GM23338 (cell line): Measurements from ENCODE around the gene FOXP1. TPM values are rescaled to one million over a fixed set of nuclear protein-coding genes. Genes with fewer than 3 reads are reported as not detected.

Experiments
- ATAC-seq: fragments of 200-7000 bp; cut with Tn5 transposase; 3 replicates; pipeline ENCODE4 v1.9.1; 2020
- DNase-seq: peaks from one replicate; pipeline ENCODE4 v3.0.0-alpha.2; 2015; ENCODE audit warnings: low spot score
- H2AFZ ChIP-seq: fragments of 200-600 bp; sonication (generic); 2 replicates; pipeline ENCODE4 v1.8.0; 2016; ENCODE audit warnings: antibody characterized with exemption, mild to moderate bottlenecking, moderate library complexity
- H3F3A ChIP-seq: fragments of 200-600 bp; sonication (generic); replicated peaks from 2 replicates; pipeline ENCODE4 v1.8.0; 2017; ENCODE audit warnings: antibody characterized with exemption, mixed run types, low read depth
- H3K27ac ChIP-seq: fragments of 200-600 bp; sonication (generic); 2 replicates; pipeline ENCODE4 v1.6.1; 2016; ENCODE audit warnings: low read depth
- H3K27me3 ChIP-seq: fragments of 200-600 bp; sonication (generic); 2 replicates; pipeline ENCODE4 v1.8.0; 2016; ENCODE audit warnings: mild to moderate bottlenecking, mixed run types, moderate library complexity; ENCODE audit not compliant: insufficient read depth
- H3K36me3 ChIP-seq: fragments of 200-600 bp; sonication (generic); 2 replicates; pipeline ENCODE4 v1.8.0; 2016; ENCODE audit warnings: mild to moderate bottlenecking; ENCODE audit not compliant: insufficient read depth
- H3K4me1 ChIP-seq: fragments of 200-600 bp; sonication (generic); 2 replicates; pipeline ENCODE4 v1.8.0; 2016; ENCODE audit warnings: mild to moderate bottlenecking, moderate library complexity; ENCODE audit not compliant: insufficient read depth
- H3K4me2 ChIP-seq: fragments of 200-600 bp; sonication (generic); 2 replicates; pipeline ENCODE4 v1.7.1; 2017; ENCODE audit warnings: mixed run types
- H3K4me3 ChIP-seq: fragments of 200-600 bp; sonication (generic); 2 replicates; pipeline ENCODE4 v1.6.1; 2016; ENCODE audit warnings: mixed run types
- H3K79me2 ChIP-seq: fragments of 200-600 bp; sonication (generic); replicated peaks from 2 replicates; pipeline ENCODE4 v1.8.0; 2017; ENCODE audit warnings: mild to moderate bottlenecking; ENCODE audit not compliant: insufficient read depth
- H3K9me2 ChIP-seq: fragments of 200-600 bp; sonication (generic); 2 replicates; pipeline ENCODE4 v1.8.0; 2017; ENCODE audit not compliant: insufficient read depth
- H4K20me1 ChIP-seq: fragments of 200-600 bp; sonication (generic); replicated peaks from 2 replicates; pipeline ENCODE4 v1.8.0; 2017; ENCODE audit warnings: mild to moderate bottlenecking; ENCODE audit not compliant: insufficient read depth
- H3K27ac Mint-ChIP-seq: 2 replicates; pipeline ENCODE4 v1.8.0; 2020; ENCODE audit warnings: inconsistent platforms, mild to moderate bottlenecking, moderate library complexity, mixed read lengths
- H3K27me3 Mint-ChIP-seq: 3 replicates; pipeline ENCODE4 v1.8.0; 2022; ENCODE audit warnings: low read depth, mild to moderate bottlenecking, moderate library complexity, mixed read lengths, inconsistent platforms; ENCODE audit not compliant: insufficient read depth, poor library complexity
- H3K36me3 Mint-ChIP-seq: 3 replicates; pipeline ENCODE4 v1.8.0; 2021; ENCODE audit warnings: low read depth, mild to moderate bottlenecking, inconsistent platforms, moderate library complexity, mixed read lengths
- H3K4me1 Mint-ChIP-seq: 3 replicates; pipeline ENCODE4 v1.8.0; 2020; ENCODE audit warnings: mild to moderate bottlenecking, inconsistent platforms, mixed read lengths
- H3K4me3 Mint-ChIP-seq: 3 replicates; pipeline ENCODE4 v1.8.0; 2021; ENCODE audit warnings: moderate library complexity, mild to moderate bottlenecking, inconsistent platforms, mixed read lengths
- H3K9me3 Mint-ChIP-seq: 3 replicates; pipeline ENCODE4 v1.8.0; 2020; ENCODE audit warnings: moderate library complexity, mild to moderate bottlenecking, inconsistent platforms, mixed read lengths
- CREB1 ChIP-seq: fragments of 250-450 bp; sonication (Bioruptor Pico); IDR thresholded peaks from 2 replicates; pipeline ENCODE4 v1.5.0; 2020; ENCODE audit warnings: low read depth, mild to moderate bottlenecking, moderate library complexity
- EZH2 ChIP-seq: fragments of 200-600 bp; sonication (generic); IDR thresholded peaks from one replicate; pipeline ENCODE4 v1.8.0; 2017; ENCODE audit warnings: antibody characterized with exemption, mild to moderate bottlenecking, low read depth; ENCODE audit not compliant: unreplicated experiment
- EZH2phosphoT487 ChIP-seq: fragments of 200-600 bp; sonication (generic); IDR thresholded peaks from one replicate; pipeline ENCODE4 v1.8.1; 2018; ENCODE audit warnings: antibody characterized with exemption; ENCODE audit not compliant: unreplicated experiment
- NANOG ChIP-seq: IDR thresholded peaks from 2 replicates; pipeline ENCODE4 v1.6.1; 2016; ENCODE audit warnings: antibody characterized with exemption, borderline replicate concordance
- POLR2AphosphoS5 ChIP-seq: IDR thresholded peaks from 2 replicates; pipeline ENCODE4 v1.6.1; 2016; ENCODE audit warnings: antibody characterized with exemption, low read depth
- ZNF331 ChIP-seq: fragments of 250-450 bp; sonication (Bioruptor Pico); IDR thresholded peaks from 2 replicates; pipeline ENCODE4 v1.5.0; 2020; ENCODE audit warnings: low read depth, mild to moderate bottlenecking, moderate library complexity
- polyA plus RNA-seq: library from polyadenylated mRNA; unstranded; fragments of >200 nt; fragmentation: Nextera tagmentation; extraction: Ambion mirVana; gene quantifications from 2 replicates; pipeline ENCODE4 v1.2.1, GENCODE V29; 2016
- total RNA-seq: library from RNA; depleted of rRNA; stranded (reverse); fragments of >200 nt; shearing (Covaris generic); gene quantifications from 2 replicates; pipeline ENCODE4 v1.2.3, GENCODE V29; 2014
- TF ChIP-seq, protein P1 (sequence below), 2 experiments: fragments of 200-600 bp in 1 of 2; sonication (generic) in 1 of 2; conservative IDR thresholded peaks; 2 replicates each; pipeline versions ENCODE4 v1.5.1 to v1.6.1; 2016 to 2017; ENCODE audit warnings: antibody characterized with exemption in 2 of 2, low read depth in 2 of 2, mild to moderate bottlenecking in 2 of 2, moderate library complexity in 1 of 2
- TF ChIP-seq, protein P2 (sequence below): fragments of 250-450 bp; sonication (Bioruptor Pico); IDR thresholded peaks from 2 replicates; pipeline ENCODE4 v1.5.0; 2020; ENCODE audit warnings: mild to moderate bottlenecking, moderate library complexity
- TF ChIP-seq, protein P3 (sequence below): IDR thresholded peaks from one replicate; pipeline ENCODE4 v1.6.1; 2018; ENCODE audit warnings: antibody characterized with exemption; ENCODE audit not compliant: unreplicated experiment

Gene FOXP1
- total and polyA plus RNA-seq, 2 experiments from 2014 or later = 32.9 to 35.5 TPM

GRCh38 chr3:71228156-71228866 lies 355.2 kb downstream of the FOXP1 start (continued):
- TF ChIP-seq, protein P1, sequence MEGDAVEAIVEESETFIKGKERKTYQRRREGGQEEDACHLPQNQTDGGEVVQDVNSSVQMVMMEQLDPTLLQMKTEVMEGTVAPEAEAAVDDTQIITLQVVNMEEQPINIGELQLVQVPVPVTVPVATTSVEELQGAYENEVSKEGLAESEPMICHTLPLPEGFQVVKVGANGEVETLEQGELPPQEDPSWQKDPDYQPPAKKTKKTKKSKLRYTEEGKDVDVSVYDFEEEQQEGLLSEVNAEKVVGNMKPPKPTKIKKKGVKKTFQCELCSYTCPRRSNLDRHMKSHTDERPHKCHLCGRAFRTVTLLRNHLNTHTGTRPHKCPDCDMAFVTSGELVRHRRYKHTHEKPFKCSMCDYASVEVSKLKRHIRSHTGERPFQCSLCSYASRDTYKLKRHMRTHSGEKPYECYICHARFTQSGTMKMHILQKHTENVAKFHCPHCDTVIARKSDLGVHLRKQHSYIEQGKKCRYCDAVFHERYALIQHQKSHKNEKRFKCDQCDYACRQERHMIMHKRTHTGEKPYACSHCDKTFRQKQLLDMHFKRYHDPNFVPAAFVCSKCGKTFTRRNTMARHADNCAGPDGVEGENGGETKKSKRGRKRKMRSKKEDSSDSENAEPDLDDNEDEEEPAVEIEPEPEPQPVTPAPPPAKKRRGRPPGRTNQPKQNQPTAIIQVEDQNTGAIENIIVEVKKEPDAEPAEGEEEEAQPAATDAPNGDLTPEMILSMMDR (conservative IDR thresholded peaks at IDR 0.05; ENCODE audit: low read depth in 2 of 2) = no peak

DNA sequence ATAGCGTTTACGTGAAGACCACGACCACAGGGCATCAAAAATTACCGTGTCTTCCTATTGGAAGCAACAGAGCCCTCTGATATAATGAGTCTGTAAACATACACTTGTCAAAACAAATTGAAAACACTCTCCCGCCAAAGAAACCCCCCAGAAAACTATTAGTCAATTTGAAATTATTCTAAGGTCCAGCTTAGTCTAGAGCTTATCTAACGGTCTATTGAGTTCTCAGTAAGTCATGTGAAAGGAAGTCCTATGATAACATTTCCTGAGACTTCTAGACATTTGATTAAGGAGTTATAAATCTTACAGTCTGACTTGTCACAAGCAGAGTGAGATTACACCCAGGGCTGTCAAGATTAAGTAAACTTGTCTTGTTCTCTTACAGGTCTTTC lies 356.3 kb downstream of the FOXP1 start:
- Histone ChIP-seq H2AFZ (no peak overlapping the region), H3K27ac (no peak overlapping the region), H3F3A (no peaks in the 10 kb centered on the region), H3K9me2 (no peaks in the 10 kb centered on the region), H3K4me3 (no peak overlapping the region), H3K36me3 (no peaks in the 10 kb centered on the region), H3K27me3 (no peaks in the 10 kb centered on the region), H3K4me1 (peaks cover 30% of the 10 kb centered on the region), H4K20me1 (no peaks in the 10 kb centered on the region), H3K4me2 (no peak overlapping the region), H3K79me2 (peaks cover 7% of the 10 kb centered on the region)
- Mint-ChIP-seq H3K36me3 (no peaks in the 10 kb centered on the region; the same call in 2 of the 3 replicates), H3K27ac (no peak overlapping the region), H3K9me3 (no peaks in the 10 kb centered on the region), H3K27me3 (peaks cover 7% of the 10 kb centered on the region), H3K4me3 (no peak overlapping the region), H3K4me1 (peaks cover 51% of the 10 kb centered on the region)
- no peak for ATAC-seq
- no peak for TF ChIP-seq EZH2
- TF ChIP-seq ZNF331 (CRISPR knock-in tag) = no peak
- no peak for TF ChIP-seq NANOG
- TF ChIP-seq, protein P2, sequence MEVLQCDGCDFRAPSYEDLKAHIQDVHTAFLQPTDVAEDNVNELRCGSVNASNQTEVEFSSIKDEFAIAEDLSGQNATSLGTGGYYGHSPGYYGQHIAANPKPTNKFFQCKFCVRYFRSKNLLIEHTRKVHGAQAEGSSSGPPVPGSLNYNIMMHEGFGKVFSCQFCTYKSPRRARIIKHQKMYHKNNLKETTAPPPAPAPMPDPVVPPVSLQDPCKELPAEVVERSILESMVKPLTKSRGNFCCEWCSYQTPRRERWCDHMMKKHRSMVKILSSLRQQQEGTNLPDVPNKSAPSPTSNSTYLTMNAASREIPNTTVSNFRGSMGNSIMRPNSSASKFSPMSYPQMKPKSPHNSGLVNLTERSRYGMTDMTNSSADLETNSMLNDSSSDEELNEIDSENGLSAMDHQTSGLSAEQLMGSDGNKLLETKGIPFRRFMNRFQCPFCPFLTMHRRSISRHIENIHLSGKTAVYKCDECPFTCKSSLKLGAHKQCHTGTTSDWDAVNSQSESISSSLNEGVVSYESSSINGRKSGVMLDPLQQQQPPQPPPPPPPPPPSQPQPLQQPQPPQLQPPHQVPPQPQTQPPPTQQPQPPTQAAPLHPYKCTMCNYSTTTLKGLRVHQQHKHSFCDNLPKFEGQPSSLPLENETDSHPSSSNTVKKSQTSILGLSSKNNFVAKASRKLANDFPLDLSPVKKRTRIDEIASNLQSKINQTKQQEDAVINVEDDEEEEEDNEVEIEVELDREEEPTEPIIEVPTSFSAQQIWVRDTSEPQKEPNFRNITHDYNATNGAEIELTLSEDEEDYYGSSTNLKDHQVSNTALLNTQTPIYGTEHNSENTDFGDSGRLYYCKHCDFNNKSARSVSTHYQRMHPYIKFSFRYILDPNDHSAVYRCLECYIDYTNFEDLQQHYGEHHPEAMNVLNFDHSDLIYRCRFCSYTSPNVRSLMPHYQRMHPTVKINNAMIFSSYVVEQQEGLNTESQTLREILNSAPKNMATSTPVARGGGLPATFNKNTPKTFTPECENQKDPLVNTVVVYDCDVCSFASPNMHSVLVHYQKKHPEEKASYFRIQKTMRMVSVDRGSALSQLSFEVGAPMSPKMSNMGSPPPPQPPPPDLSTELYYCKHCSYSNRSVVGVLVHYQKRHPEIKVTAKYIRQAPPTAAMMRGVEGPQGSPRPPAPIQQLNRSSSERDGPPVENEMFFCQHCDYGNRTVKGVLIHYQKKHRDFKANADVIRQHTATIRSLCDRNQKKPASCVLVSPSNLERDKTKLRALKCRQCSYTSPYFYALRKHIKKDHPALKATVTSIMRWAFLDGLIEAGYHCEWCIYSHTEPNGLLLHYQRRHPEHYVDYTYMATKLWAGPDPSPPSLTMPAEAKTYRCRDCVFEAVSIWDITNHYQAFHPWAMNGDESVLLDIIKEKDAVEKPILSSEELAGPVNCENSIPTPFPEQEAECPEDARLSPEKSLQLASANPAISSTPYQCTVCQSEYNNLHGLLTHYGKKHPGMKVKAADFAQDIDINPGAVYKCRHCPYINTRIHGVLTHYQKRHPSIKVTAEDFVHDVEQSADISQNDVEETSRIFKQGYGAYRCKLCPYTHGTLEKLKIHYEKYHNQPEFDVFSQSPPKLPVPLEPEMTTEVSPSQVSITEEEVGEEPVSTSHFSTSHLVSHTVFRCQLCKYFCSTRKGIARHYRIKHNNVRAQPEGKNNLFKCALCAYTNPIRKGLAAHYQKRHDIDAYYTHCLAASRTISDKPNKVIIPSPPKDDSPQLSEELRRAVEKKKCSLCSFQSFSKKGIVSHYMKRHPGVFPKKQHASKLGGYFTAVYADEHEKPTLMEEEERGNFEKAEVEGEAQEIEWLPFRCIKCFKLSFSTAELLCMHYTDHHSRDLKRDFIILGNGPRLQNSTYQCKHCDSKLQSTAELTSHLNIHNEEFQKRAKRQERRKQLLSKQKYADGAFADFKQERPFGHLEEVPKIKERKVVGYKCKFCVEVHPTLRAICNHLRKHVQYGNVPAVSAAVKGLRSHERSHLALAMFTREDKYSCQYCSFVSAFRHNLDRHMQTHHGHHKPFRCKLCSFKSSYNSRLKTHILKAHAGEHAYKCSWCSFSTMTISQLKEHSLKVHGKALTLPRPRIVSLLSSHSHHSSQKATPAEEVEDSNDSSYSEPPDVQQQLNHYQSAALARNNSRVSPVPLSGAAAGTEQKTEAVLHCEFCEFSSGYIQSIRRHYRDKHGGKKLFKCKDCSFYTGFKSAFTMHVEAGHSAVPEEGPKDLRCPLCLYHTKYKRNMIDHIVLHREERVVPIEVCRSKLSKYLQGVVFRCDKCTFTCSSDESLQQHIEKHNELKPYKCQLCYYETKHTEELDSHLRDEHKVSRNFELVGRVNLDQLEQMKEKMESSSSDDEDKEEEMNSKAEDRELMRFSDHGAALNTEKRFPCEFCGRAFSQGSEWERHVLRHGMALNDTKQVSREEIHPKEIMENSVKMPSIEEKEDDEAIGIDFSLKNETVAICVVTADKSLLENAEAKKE (CRISPR knock-in tag) = no peak
- TF ChIP-seq, protein P1 (conservative IDR thresholded peaks at IDR 0.05; ENCODE audit: low read depth in 2 of 2) = no peak
- no peak for TF ChIP-seq CREB1 (CRISPR knock-in tag)
- TF ChIP-seq POLR2AphosphoS5 = no peak
- no peak for TF ChIP-seq EZH2phosphoT487
- TF ChIP-seq, protein P3, sequence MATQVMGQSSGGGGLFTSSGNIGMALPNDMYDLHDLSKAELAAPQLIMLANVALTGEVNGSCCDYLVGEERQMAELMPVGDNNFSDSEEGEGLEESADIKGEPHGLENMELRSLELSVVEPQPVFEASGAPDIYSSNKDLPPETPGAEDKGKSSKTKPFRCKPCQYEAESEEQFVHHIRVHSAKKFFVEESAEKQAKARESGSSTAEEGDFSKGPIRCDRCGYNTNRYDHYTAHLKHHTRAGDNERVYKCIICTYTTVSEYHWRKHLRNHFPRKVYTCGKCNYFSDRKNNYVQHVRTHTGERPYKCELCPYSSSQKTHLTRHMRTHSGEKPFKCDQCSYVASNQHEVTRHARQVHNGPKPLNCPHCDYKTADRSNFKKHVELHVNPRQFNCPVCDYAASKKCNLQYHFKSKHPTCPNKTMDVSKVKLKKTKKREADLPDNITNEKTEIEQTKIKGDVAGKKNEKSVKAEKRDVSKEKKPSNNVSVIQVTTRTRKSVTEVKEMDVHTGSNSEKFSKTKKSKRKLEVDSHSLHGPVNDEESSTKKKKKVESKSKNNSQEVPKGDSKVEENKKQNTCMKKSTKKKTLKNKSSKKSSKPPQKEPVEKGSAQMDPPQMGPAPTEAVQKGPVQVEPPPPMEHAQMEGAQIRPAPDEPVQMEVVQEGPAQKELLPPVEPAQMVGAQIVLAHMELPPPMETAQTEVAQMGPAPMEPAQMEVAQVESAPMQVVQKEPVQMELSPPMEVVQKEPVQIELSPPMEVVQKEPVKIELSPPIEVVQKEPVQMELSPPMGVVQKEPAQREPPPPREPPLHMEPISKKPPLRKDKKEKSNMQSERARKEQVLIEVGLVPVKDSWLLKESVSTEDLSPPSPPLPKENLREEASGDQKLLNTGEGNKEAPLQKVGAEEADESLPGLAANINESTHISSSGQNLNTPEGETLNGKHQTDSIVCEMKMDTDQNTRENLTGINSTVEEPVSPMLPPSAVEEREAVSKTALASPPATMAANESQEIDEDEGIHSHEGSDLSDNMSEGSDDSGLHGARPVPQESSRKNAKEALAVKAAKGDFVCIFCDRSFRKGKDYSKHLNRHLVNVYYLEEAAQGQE = no peak
- no peak for DNase-seq
